NT2/D1 (cell line): Measurements from ENCODE around the gene POLR1C.

ENCODE experiments used
- SUZ12 ChIP-seq: IDR thresholded peaks from 2 replicates; pipeline ENCODE4 v1.6.1; 2011; ENCODE audit not compliant: insufficient read length, insufficient read depth; ENCODE audit errors: extremely low read depth
- YY1 ChIP-seq: IDR thresholded peaks from 2 replicates; pipeline ENCODE4 v1.6.1; 2011; ENCODE audit not compliant: insufficient read length, insufficient read depth
- ZNF274 ChIP-seq: IDR thresholded peaks from 2 replicates; pipeline ENCODE4 v1.6.1; 2011; ENCODE audit warnings: mild to moderate bottlenecking, low read depth, low read length

DNA sequence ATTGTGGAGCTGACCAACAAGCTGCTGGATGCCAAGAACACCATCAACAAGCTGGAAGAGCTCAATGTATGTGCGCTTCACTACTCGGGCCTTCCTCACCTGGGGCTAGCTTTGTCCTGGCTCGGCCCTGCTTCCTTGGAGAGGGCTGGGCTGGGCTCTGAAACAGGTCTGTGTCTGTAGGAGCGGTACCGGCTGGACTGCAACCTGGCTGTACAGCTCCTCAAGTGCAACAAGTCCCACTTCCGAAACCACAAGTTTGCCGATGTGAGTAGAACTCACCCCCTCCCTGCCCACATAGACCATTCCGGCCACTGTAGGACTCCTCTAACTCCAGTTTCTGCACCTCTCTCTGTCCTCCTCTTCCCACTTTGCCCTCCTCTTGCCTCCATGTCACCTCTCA is 13.4 kb upstream of the POLR1C start:
- TF ChIP-seq YY1 = no peak
- no peak for TF ChIP-seq ZNF274
- no peak for TF ChIP-seq SUZ12
